ENCODE data around the gene SRGN.

GRCh38 chr10:69102440-69102839 is 14.5 kb downstream of the SRGN start:
- TF ChIP-seq CTCF (IDR thresholded peaks at IDR 0.05) = no peak
- no peak for TF ChIP-seq POLR2A (IDR thresholded peaks at IDR 0.05)

Data from Peyer's patch (tissue), 4 donors.